ENCODE measurements around the gene MAN1A1.

DNA sequence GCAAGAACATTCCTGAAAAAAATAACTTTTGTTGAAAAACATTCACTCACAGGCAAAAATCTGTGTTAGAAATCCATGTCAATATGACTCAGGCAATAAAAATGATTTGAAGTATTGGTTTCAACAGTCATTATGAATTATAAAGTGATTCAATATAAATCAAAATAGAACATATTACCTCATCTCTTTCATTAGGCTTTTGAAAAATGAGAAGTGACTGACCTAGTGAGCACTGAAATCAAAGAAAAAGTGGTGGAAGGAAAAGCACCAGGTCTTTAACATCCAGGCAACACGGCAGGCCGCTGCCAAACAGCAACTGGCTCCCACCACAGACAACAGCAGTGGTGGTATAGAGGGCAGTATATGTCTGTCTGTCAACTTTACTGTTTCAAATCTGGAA is 68.9 kb downstream of the MAN1A1 start:
- TF ChIP-seq, protein P1, sequence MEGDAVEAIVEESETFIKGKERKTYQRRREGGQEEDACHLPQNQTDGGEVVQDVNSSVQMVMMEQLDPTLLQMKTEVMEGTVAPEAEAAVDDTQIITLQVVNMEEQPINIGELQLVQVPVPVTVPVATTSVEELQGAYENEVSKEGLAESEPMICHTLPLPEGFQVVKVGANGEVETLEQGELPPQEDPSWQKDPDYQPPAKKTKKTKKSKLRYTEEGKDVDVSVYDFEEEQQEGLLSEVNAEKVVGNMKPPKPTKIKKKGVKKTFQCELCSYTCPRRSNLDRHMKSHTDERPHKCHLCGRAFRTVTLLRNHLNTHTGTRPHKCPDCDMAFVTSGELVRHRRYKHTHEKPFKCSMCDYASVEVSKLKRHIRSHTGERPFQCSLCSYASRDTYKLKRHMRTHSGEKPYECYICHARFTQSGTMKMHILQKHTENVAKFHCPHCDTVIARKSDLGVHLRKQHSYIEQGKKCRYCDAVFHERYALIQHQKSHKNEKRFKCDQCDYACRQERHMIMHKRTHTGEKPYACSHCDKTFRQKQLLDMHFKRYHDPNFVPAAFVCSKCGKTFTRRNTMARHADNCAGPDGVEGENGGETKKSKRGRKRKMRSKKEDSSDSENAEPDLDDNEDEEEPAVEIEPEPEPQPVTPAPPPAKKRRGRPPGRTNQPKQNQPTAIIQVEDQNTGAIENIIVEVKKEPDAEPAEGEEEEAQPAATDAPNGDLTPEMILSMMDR (IDR thresholded peaks at IDR 0.05; ENCODE audit: low read depth, low read length, poor library complexity, severe bottlenecking): no peak
- TF ChIP-seq EZH2phosphoT487 (IDR thresholded peaks at IDR 0.05; ENCODE audit: borderline replicate concordance, low read length): no peak
